Measurements from ENCODE around the gene BRD3OS. TPM values are rescaled to one million over a fixed set of nuclear protein-coding genes. Genes with fewer than 3 reads are reported as not detected.

BRD3OS gene
- total and polyA plus RNA-seq, 2 of the 4 experiments (the other 2 are of a cell fraction) = 15.8 to 20.7 TPM

DNA sequence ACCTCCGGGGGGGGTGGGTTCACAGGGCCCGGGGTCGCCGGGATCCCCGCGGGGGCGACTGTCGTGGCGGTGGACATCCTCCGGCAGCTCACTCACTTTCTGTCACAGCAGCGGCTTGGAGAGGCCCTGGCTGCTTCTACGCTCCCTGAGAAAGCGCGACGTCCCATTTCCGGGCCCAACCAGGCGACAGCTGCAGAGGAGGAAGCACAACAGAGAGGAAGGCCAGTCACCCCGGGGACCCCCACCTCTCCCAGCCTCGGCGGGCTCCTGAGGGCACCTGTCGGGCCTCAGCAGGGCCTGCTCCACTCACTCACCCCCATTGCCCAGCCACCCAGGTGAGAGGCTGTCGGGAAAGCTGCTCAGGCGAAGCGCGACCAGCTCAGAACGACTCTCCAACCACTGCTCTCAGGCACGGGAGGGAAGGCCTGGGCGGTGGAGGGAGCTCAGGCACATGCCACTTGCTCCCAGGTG is 28.2 kb downstream of the BRD3OS start:
- Histone ChIP-seq H4K91ac (ENCODE audit: insufficient read depth, low read depth, low read length) (no peak overlapping the region), H3K4me1 (ENCODE audit: control insufficient read depth, insufficient read depth, low read length) (peaks cover 15% of the 10 kb centered on the region), H3K36me3 (ENCODE audit: control insufficient read depth, insufficient read depth, low read length) (peaks cover 39% of the 10 kb centered on the region), H2BK20ac (ENCODE audit: low read depth, low read length) (no peak overlapping the region), H2BK15ac (ENCODE audit: low read depth, low read length) (no peak overlapping the region), H2AK5ac (ENCODE audit: low read depth, low read length) (no peak overlapping the region), H3K4me2 (ENCODE audit: low read depth, low read length) (no peak overlapping the region), H2BK120ac (ENCODE audit: low read depth, low read length) (no peak overlapping the region), H3K14ac (replicated peaks; ENCODE audit: low read depth, low read length) (no peak overlapping the region), H4K8ac (ENCODE audit: low read depth in 2 of 2, low read length in 2 of 2) (no peak overlapping the region), H3K79me1 (ENCODE audit: low read depth in 1 of 2, low read length in 2 of 2) (peaks cover 24 to 49% of the 10 kb centered on the region in 2 experiments), H3K23ac (ENCODE audit: low read depth, low read length) (no peak overlapping the region), H4K20me1 (ENCODE audit: insufficient read depth, low read length) (peaks cover 47% of the 10 kb centered on the region), H3K9ac (ENCODE audit: low read depth, low read length) (no peak overlapping the region), H3K27ac (ENCODE audit: insufficient read depth, low read length) (no peak overlapping the region), H3K9me3 (ENCODE audit: control insufficient read depth, insufficient read depth, low read length) (no peaks in the 10 kb centered on the region), H3K4ac (ENCODE audit: low read depth, low read length) (no peak overlapping the region), H3K27me3 (ENCODE audit: control insufficient read depth, insufficient read depth, low read length) (no peaks in the 10 kb centered on the region), H3K9me1 (ENCODE audit: insufficient read depth, low read length) (peaks cover 4% of the 10 kb centered on the region; the same call in 1 of the 2 replicates), H3K4me3 (ENCODE audit: insufficient read depth, low read depth, low read length) (no peak overlapping the region), H2BK5ac (ENCODE audit: low read depth, low read length, poor library complexity, severe bottlenecking) (no peak overlapping the region), H2AFZ (replicated peaks; ENCODE audit: low read length, poor library complexity) (no peak overlapping the region), H3K18ac (ENCODE audit: low read depth, low read length) (no peak overlapping the region), H3K56ac (ENCODE audit: extremely low read depth, insufficient read depth, low read length) (no peak overlapping the region), H2AK9ac (replicated peaks; ENCODE audit: low read depth, low read length, poor library complexity) (no peak overlapping the region), H4K5ac (ENCODE audit: low read depth, low read length) (no peak overlapping the region)
- ATAC-seq (ENCODE audit: low read depth) (no peak), DNase-seq (no peak)
- dilution Hi-C loops (cut with HindIII; ENCODE audit: low sequenced_read_pairs, unreplicated experiment) = no loop called here
- ChIA-PET POLR2A (ENCODE audit: unreplicated experiment) (no interaction called here), CTCF (no interaction called here)
- BruUV-seq (replicated peaks) = no TSS peak
- intact Hi-C loops (cut with micrococcal nuclease) = no loop called here
- no peak for TF ChIP-seq CHD1 (IDR thresholded peaks at IDR 0.05; ENCODE audit: low read depth, low read length)
- no peak for TF ChIP-seq RFX5 (IDR thresholded peaks at IDR 0.05; ENCODE audit: low read depth, low read length)
- no peak for TF ChIP-seq SMC3 (IDR thresholded peaks at IDR 0.05; ENCODE audit: low read depth, low read length)
- no peak for TF ChIP-seq ELK1 (IDR thresholded peaks at IDR 0.05; ENCODE audit: borderline replicate concordance, low read depth, low read length)
- no peak for TF ChIP-seq POLR2A (IDR thresholded peaks at IDR 0.05; ENCODE audit: low read depth, low read length)
- TF ChIP-seq MAFK (IDR thresholded peaks at IDR 0.05; ENCODE audit: low read depth, low read length) = no peak
- TF ChIP-seq BHLHE40 (IDR thresholded peaks at IDR 0.05; ENCODE audit: low read depth, low read length) = no peak
- TF ChIP-seq CTCF (conservative IDR thresholded peaks at IDR 0.05; ENCODE audit: low read depth, low read length) = no peak
- no peak for TF ChIP-seq RAD21 (IDR thresholded peaks at IDR 0.05; ENCODE audit: low read length)
- TF ChIP-seq FOS (IDR thresholded peaks at IDR 0.05; ENCODE audit: low read depth, low read length) = no peak
- TF ChIP-seq, protein P1, sequence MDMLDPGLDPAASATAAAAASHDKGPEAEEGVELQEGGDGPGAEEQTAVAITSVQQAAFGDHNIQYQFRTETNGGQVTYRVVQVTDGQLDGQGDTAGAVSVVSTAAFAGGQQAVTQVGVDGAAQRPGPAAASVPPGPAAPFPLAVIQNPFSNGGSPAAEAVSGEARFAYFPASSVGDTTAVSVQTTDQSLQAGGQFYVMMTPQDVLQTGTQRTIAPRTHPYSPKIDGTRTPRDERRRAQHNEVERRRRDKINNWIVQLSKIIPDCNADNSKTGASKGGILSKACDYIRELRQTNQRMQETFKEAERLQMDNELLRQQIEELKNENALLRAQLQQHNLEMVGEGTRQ (IDR thresholded peaks at IDR 0.05; ENCODE audit: low read depth, low read length) = no peak
- TF ChIP-seq CEBPB (IDR thresholded peaks at IDR 0.05; ENCODE audit: low read depth, low read length) = no peak
- TF ChIP-seq RCOR1 (IDR thresholded peaks at IDR 0.05; ENCODE audit: insufficient replicate concordance, low read length) = no peak
- no peak for TF ChIP-seq NFE2L2 (IDR thresholded peaks at IDR 0.05; ENCODE audit: low read depth, low read length)
- TF ChIP-seq MAZ (IDR thresholded peaks at IDR 0.05; ENCODE audit: borderline replicate concordance, low read depth, low read length) = no peak
- no peak for TF ChIP-seq MXI1 (IDR thresholded peaks at IDR 0.05; ENCODE audit: borderline replicate concordance, low read depth, low read length)
- in situ Hi-C loops (cut with MboI; ENCODE audit: low sequenced_read_pairs) = no loop called here
- WGBS, 2 experiments (ENCODE audit: extremely low coverage in 2 of 2, insufficient read length in 1 of 2) = 87% methylated on average over 11 of the region's 28 CpGs; no CpG with 5 or more reads in 1 of the 2 experiments
